WTC11 (cell line): Measurements from ENCODE around the gene MAP3K2. TPM values are rescaled to one million over a fixed set of nuclear protein-coding genes. Genes with fewer than 3 reads are reported as not detected.
A peak's percentile ranks its signal among the peaks of the same experiment; 100 is the strongest.

Experiments
- ATAC-seq: fragments of 200-7000 bp; cut with Tn5 transposase; 2 replicates; pipeline ENCODE4 v1.10.0; 2021; ENCODE audit warnings: mild to moderate bottlenecking, moderate library complexity
- CTCF ChIA-PET: fragments of 300-600 bp; sonication (Branson Sonifier 250); formaldehyde crosslinking; loops from one replicate; lab custom pipeline; 2021; ENCODE audit warnings: antibody characterized with exemption; lab: Charles Lee
- POLR2A ChIA-PET: fragments of 350-600 bp; sonication (Branson Sonifier 250); formaldehyde crosslinking; loops from one replicate; lab custom pipeline; 2021; ENCODE audit warnings: antibody characterized with exemption; lab: Charles Lee
- DNase-seq: peaks from one replicate; pipeline ENCODE4 v3.0.0; 2021; ENCODE audit warnings: low spot score
- H3K27ac Mint-ChIP-seq: 2 replicates; pipeline ENCODE4 v1.8.0; 2021; ENCODE audit warnings: mixed read lengths
- H3K27me3 Mint-ChIP-seq: 2 replicates; pipeline ENCODE4 v1.8.0; 2021; ENCODE audit warnings: low read depth, mild to moderate bottlenecking, moderate library complexity, mixed read lengths
- H3K36me3 Mint-ChIP-seq: 2 replicates; pipeline ENCODE4 v1.8.0; 2021; ENCODE audit warnings: mixed read lengths
- H3K4me1 Mint-ChIP-seq: 2 replicates; pipeline ENCODE4 v1.8.0; 2022; ENCODE audit warnings: mixed read lengths
- H3K4me3 Mint-ChIP-seq: 2 replicates; pipeline ENCODE4 v1.8.0; 2021; ENCODE audit warnings: mild to moderate bottlenecking, moderate library complexity, mixed read lengths
- H3K9me3 Mint-ChIP-seq: 2 replicates; pipeline ENCODE4 v1.8.0; 2021; ENCODE audit warnings: mixed read lengths
- ATF2 ChIP-seq: sonication (generic); formaldehyde crosslinking; IDR thresholded peaks from 2 replicates; pipeline ENCODE4 v1.8.1; 2022; ENCODE audit warnings: low read depth, missing genetic modification reagents, borderline replicate concordance
- ERG ChIP-seq: fragments of 250-450 bp; sonication (Bioruptor Pico); IDR thresholded peaks from 2 replicates; pipeline ENCODE4 v1.8.0; 2021; ENCODE audit warnings: mild to moderate bottlenecking
- FOXJ3 ChIP-seq: sonication (generic); formaldehyde crosslinking; IDR thresholded peaks from 2 replicates; pipeline ENCODE4 v1.9.0; 2021; ENCODE audit warnings: missing genetic modification reagents, mild to moderate bottlenecking, borderline replicate concordance
- GRHL2 ChIP-seq: fragments of 250-450 bp; sonication (Bioruptor Pico); IDR thresholded peaks from 2 replicates; pipeline ENCODE4 v1.8.0; 2022; ENCODE audit warnings: mild to moderate bottlenecking, moderate library complexity; ENCODE audit not compliant: insufficient replicate concordance, severe bottlenecking
- GTF2I ChIP-seq: fragments of 250-450 bp; sonication (Bioruptor Pico); conservative IDR thresholded peaks from 2 replicates; pipeline ENCODE4 v1.4.0; 2021; ENCODE audit warnings: mild to moderate bottlenecking
- HMGA2 ChIP-seq: fragments of 250-450 bp; sonication (Bioruptor Pico); IDR thresholded peaks from 2 replicates; pipeline ENCODE4 v1.4.0; 2021; ENCODE audit warnings: mild to moderate bottlenecking, moderate library complexity
- NFATC4 ChIP-seq: fragments of 250-450 bp; sonication (Bioruptor Pico); IDR thresholded peaks from 2 replicates; pipeline ENCODE4 v1.9.0; 2021; ENCODE audit warnings: mild to moderate bottlenecking
- NR1H2 ChIP-seq: sonication (generic); formaldehyde crosslinking; IDR thresholded peaks from 2 replicates; pipeline ENCODE4 v1.9.0; 2021; ENCODE audit warnings: mild to moderate bottlenecking, moderate library complexity, missing genetic modification reagents
- TEAD1 ChIP-seq: sonication (generic); formaldehyde crosslinking; IDR thresholded peaks from 2 replicates; pipeline ENCODE4 v1.8.0; 2022; ENCODE audit warnings: mild to moderate bottlenecking, missing genetic modification reagents
- ZNF232 ChIP-seq: sonication (generic); formaldehyde crosslinking; IDR thresholded peaks from 2 replicates; pipeline ENCODE4 v1.8.0; 2022; ENCODE audit warnings: mild to moderate bottlenecking, missing genetic modification reagents
- ZNF263 ChIP-seq: sonication (generic); formaldehyde crosslinking; IDR thresholded peaks from 2 replicates; pipeline ENCODE4 v1.8.1; 2022; ENCODE audit warnings: low read depth, mild to moderate bottlenecking, moderate library complexity, missing genetic modification reagents
- ZNF281 ChIP-seq: sonication (generic); formaldehyde crosslinking; IDR thresholded peaks from 2 replicates; pipeline ENCODE4 v1.8.0; 2023; ENCODE audit warnings: mild to moderate bottlenecking, missing genetic modification reagents
- ZNF396 ChIP-seq: fragments of 250-450 bp; sonication (Bioruptor Pico); IDR thresholded peaks from 2 replicates; pipeline ENCODE4 v1.8.0; 2021; ENCODE audit warnings: mild to moderate bottlenecking, moderate library complexity, borderline replicate concordance
- total RNA-seq: library from RNA; stranded (reverse); gene quantifications from 3 replicates; pipeline ENCODE4 v1.2.3, GENCODE V29; 2021

MAP3K2 gene
- total RNA-seq, 1 experiment from 2014 or later, result 26.9 TPM

- TF ChIP-seq ERG (CRISPR knock-in tag) (no peak), ZNF232 (CRISPR knock-in tag) (no peak), GRHL2 (CRISPR knock-in tag) (no peak), HMGA2 (CRISPR knock-in tag) (no peak), ZNF396 (no peak), NFATC4 (CRISPR knock-in tag) (no peak)
These were observed 39.0 kb upstream of the MAP3K2 start (continued) for GRCh38 chr2:127426501-127427354.

GRCh38 chr2:127425540-127426490 lies 38.0 kb upstream of the MAP3K2 start:
- ChIA-PET POLR2A (interaction anchor here (0.5 to 0.7 kb wide), 2 partner anchors 48 to 286 kb away, joined by 4 read pairs; no protein-coding TSS in a partner anchor), CTCF (interaction anchor here (0.6 to 3.3 kb wide), 6 partner anchors 10 to 269 kb away, joined by 3 to 23 read pairs (median 6); no protein-coding TSS in a partner anchor)
- Mint-ChIP-seq H3K4me3 (no peak overlapping the region), H3K36me3 (no peaks in the 10 kb centered on the region), H3K9me3 (no peaks in the 10 kb centered on the region), H3K27ac (no peak overlapping the region), H3K4me1 (peaks cover 15% of the 10 kb centered on the region), H3K27me3 (peaks cover 44% of the 10 kb centered on the region)
- no peak for DNase-seq
- no peak for ATAC-seq
- TF ChIP-seq ATF2, result no peak
- no peak for TF ChIP-seq ZNF281 (CRISPR knock-in tag)
- 0 out of 2 replicates have a peak, but pooled peaks have one; percentile 1 for TF ChIP-seq GTF2I (CRISPR knock-in tag)
- no peak for TF ChIP-seq ZNF263 (CRISPR knock-in tag)

- Mint-ChIP-seq H3K4me3 (0 out of 2 replicates have a peak overlapping the region, but pooled peaks have one; percentile 13), H3K36me3 (no peaks in the 10 kb centered on the region), H3K4me1 (peaks cover 15% of the 10 kb centered on the region), H3K27me3 (peaks cover 48% of the 10 kb centered on the region), H3K9me3 (no peaks in the 10 kb centered on the region), H3K27ac (no peak overlapping the region)
- ATAC-seq, result no peak
- TF ChIP-seq TEAD1 (CRISPR knock-in tag) (no peak), ZNF281 (CRISPR knock-in tag) (no peak), GTF2I (CRISPR knock-in tag) (0 out of 2 replicates have a peak, but pooled peaks have one; percentile 6), NR1H2 (CRISPR knock-in tag) (no peak), FOXJ3 (no peak)
- ChIA-PET CTCF (interaction anchor here (0.6 to 3.3 kb wide), 6 partner anchors 9 to 268 kb away, joined by 3 to 23 read pairs (median 6); no protein-coding TSS in a partner anchor), POLR2A (interaction anchor here (0.5 to 0.8 kb wide), 2 partner anchors 18 to 49 kb away, joined by 3 to 4 read pairs; no protein-coding TSS in a partner anchor)
- DNase-seq, result no peak
These were observed 37.1 kb upstream of the MAP3K2 start for GRCh38 chr2:127424598-127425520.
